NCI-H2196 treated with DMSO at 0.1 percent for 48 hours (cell line): ENCODE data around the gene VCP.

ENCODE experiments used
- DNase-seq: peaks from one replicate; lab custom pipeline; 2025; ENCODE audit not compliant: unreplicated experiment; lab: John Stamatoyannopoulos, UW

Gene VCP

DNA sequence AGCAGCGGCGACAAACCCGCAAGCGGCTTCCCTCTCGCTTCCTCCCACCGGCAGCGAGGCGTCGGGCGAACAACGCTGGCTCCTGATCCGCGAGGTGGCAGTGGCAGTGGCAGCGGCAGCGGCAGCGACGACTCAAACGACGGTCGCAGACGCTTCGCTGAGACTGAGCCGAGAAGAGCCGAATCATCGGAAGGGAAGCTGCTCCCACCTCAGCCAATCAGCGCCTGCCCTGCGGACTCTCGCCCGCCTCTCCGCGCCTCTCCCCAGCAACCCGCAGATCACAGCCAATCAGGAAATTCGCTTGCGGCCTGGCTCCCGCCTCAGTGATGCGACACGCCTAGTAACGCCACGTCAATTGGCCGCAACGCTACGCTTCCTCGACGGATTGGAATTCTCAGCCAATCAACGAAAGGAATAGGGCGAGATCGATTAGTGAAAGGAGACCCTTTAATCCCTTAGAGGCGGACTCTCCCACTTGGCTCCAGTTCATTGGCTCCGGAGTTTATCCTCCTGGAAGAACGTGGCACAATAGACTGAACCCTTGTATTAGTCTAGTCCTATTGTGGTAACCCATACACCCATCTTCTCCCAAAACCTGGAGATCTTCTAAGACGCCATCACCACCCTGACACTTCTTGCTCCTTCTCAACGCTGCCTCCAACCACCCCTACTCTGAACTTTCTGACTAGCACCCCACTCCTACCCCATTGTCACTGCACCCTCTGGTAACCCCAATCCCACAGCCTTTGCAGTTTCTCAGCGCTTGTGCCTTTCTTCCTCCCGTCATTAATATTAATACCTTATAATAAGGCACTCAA is at the start of gene VCP:
Gene VCP (minus strand): TSS at position 165 of the 818 bp plus-strand sequence. CDS start 272 bp downstream, outside the sequence.
- DNase-seq = peak; percentile 98

- peak; percentile 89 for DNase-seq
These were observed 44.6 kb upstream of the VCP start for GRCh38 chr9:35116898-35117551.

DNA sequence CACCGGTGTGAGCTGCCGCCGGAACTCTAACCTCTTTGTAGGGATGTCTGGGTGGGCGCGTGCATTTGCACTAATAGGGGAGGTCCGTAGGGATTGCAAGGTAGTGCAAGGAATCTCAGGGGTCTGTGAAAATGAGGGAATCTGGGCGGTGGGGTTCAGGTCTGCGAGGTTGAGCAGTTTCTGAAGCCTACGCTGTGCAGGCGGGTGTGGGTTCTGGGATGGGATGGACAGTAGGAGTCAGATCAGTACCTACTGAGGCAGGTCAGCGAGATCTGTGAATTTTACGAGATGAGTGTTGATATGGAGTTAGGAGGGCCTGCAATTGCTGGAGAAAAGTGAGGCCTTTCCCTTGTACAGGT is 44.1 kb upstream of the VCP start:
- no peak for DNase-seq

GRCh38 chr9:35115680-35116538 is 43.5 kb upstream of the VCP start, which contains the start of gene ATOSB:
TSS of gene ATOSB (minus strand) at chr9:35115862. CDS start at chr9:35108274, 7,588 bp downstream.
- peak; percentile 100 for DNase-seq

GRCh38 chr9:35114840-35115628 is 42.6 kb upstream of the VCP start:
- DNase-seq = no peak

GRCh38 chr9:35114113-35114839 is 41.9 kb upstream of the VCP start:
- peak; percentile 83 for DNase-seq

DNA sequence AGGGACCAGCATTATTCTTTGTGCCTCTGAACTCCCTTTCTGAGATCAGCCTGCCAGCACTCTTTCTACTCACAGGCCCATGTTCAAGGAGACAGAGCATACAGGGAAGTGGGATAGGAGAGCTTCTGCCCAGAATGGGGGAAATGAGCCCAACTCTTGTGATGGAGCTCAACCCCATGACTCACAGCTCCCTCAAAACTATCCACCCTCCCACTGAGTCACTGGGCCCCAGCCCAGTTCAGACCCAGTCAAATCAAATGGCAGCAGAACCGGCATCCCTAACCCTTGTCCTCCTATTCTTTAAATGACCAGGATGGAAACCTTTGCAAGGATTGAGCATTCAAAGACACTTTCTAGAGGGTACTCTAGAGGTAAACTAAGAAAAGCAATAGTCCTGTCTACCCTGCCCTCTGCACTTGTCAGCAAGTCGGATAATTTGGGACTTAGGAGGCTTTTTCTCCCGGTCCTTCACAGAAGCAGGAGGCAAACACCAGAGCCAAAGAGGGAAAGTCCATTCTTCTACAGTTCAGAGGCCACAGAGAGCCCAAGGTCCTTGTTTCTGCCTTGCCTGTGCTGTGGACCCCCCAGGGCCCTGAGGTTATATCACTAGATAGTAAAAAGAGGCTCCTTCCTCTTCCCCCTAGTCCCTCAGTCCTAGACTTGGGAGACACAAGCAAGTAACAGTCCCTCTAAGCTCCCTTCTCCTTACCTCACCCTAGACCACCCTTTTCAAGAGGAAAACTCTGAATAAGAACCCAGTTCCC is 40.0 kb upstream of the VCP start:
- DNase-seq = no peak

DNA sequence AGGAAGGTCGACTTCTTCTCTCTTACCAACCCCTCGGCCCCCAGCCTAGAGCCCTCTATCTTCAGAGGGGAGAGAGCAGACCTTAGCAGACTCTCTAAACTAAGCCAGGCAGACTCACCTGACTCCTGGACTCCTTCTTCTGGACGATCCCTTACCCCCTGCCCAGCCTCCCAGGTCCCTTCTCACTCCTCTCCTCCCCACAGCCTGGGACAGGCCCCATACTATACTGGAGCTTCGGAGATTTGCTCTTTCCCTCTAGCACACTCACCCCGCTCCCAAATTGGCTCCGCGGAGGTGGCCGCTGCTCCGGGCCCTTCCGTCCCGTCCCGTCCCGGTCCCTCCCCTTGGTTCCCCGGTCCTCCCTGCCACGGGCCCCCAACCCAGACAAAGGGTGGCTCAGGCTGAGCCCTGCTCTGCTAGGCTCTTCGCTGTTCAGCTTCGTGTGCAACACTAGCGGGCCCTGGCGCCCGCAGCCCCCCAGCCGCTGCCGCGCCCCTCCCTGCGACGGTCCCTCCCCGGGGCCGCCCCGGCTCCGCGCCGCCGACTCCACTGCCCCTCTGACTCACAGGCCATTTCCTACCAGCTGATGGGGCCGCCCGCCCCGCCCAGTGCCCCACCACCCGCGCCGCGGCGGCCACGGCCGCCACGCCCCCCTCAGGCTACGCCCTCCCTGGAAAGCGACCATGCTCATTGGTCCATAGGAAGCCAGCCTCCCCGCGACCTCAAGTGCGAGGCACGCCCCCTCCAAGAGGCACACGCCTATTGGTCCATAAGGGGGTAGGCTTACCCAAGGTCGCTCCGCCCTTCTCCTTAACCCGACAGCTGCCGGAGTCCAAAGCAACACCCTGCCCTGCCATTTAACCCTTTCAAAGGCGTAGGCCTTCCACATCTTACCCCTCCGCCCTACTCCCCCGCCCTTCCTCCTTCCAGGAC is 38.8 kb upstream of the VCP start:
- DNase-seq = peak; percentile 95

- DNase-seq = no peak
These were observed 37.9 kb upstream of the VCP start for GRCh38 chr9:35110327-35110761.

GRCh38 chr9:35108946-35109575 is 36.6 kb upstream of the VCP start:
- no peak for DNase-seq

DNA sequence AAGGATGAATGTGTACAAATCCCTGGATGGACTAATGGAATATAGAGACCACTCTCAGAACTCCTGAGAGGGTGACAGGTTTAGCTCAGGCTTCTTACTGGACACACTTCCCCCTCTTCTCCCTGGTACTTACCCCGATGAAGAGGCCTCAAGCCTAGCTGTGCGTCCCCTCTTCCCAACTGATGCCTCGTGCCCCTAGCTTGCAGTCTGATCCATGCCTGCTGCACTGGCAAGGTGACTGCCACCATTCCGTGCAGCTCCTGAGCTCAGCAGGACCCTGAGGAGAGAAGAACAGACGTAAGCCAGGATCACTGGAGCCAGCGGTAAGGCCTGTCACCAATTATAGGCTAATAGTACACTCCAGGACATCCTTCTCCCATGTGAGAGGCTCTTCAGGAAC is 36.0 kb upstream of the VCP start:
- no peak for DNase-seq

- no peak for DNase-seq
These were observed 35.2 kb upstream of the VCP start for GRCh38 chr9:35107297-35108290.

- DNase-seq = no peak
These were observed 33.9 kb upstream of the VCP start for GRCh38 chr9:35106343-35106730.

DNA sequence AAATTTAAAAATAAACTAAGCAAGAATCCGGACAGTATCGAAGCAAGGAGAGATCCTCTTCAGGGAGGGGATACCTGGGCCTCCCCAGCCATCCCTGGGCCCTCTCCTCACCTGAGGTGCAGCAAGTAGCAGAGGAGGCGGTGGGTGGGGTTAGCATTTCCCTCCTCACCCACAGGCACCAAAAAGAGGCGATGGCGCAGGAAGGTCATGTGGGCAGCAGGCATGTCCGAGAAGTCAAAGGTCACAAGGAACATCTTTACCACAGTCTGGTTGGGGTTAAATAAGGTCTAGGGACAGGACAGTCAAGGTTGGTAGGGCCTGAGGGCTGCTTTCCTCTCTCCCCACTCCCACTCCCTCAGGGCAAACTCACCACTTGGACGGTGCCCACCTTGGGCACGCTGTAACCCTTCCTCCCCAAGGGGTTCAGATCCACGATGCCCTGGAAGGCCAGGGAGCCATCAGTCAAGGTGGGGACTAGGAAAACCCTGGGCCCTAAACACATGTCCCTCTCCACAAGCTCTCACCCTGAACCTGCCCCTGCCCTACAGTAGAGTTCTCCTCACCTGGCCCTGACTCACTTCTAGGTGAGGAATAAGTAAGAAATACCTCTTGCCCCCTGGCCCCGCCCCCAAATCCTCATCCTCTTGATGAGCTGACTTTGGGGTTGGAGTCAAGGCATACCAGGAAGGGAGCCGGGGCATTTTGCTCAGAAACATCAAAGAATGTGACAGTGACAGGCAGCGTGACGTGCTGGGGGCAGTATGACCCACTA is 33.3 kb upstream of the VCP start:
- DNase-seq = no peak

GRCh38 chr9:35105126-35105525 is 32.7 kb upstream of the VCP start:
- no peak for DNase-seq

DNA sequence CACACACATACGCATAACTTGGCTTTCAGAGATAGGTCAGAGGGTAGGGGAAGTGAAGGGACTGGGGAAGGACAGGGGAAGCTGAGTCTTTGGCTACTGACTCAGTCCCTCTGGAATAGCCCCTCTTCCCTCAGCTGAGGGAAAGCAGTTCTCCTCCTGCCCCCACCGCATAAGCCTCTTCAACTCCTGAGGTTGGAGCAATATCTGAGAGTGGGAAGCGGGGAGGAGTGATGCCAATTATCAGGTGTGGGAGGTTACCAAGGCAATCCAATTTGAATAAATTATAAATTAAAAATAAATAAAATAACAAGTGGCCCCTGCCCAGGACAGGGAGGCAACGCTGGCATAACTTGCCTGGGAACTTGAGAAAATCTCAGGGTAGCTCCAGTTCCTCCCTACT is 32.2 kb upstream of the VCP start:
- no peak for DNase-seq
